GM13977 (cell line): Measurements from ENCODE around the gene BCAS3.
"Not testable (repeated sequence)": the region's sequence is repeated elsewhere in the genome, so short reads cannot be mapped to it uniquely, and the experiment has no call there.

Experiments used
- DNase-seq: peaks from one replicate; pipeline ENCODE4 v3.0.0; 2012; ENCODE audit warnings: low spot score
- in situ Hi-C: fragments of 300-500 bp; cut with MboI; formaldehyde crosslinking; loops from one replicate; pipeline ENCODE4 v1.12.0; 2022; ENCODE audit warnings: low sequenced_read_pairs, low pct_unique_long_range_greater_than_20kb, mixed read lengths, inconsistent platforms; ENCODE audit not compliant: unreplicated experiment
- TF ChIP-seq, protein P1 (sequence below): IDR thresholded peaks from 2 replicates; pipeline ENCODE4 v1.5.1; 2012; ENCODE audit warnings: mild to moderate bottlenecking, control low read depth; ENCODE audit not compliant: insufficient read depth; ENCODE audit errors: extremely low read depth, missing control alignments

The BCAS3 gene

GRCh38 chr17:61425682-61426481, 748.2 kb downstream of the BCAS3 start:
- in situ Hi-C loops: no loop called here
- TF ChIP-seq, protein P1, sequence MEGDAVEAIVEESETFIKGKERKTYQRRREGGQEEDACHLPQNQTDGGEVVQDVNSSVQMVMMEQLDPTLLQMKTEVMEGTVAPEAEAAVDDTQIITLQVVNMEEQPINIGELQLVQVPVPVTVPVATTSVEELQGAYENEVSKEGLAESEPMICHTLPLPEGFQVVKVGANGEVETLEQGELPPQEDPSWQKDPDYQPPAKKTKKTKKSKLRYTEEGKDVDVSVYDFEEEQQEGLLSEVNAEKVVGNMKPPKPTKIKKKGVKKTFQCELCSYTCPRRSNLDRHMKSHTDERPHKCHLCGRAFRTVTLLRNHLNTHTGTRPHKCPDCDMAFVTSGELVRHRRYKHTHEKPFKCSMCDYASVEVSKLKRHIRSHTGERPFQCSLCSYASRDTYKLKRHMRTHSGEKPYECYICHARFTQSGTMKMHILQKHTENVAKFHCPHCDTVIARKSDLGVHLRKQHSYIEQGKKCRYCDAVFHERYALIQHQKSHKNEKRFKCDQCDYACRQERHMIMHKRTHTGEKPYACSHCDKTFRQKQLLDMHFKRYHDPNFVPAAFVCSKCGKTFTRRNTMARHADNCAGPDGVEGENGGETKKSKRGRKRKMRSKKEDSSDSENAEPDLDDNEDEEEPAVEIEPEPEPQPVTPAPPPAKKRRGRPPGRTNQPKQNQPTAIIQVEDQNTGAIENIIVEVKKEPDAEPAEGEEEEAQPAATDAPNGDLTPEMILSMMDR: no peak
- no peak for DNase-seq

DNA sequence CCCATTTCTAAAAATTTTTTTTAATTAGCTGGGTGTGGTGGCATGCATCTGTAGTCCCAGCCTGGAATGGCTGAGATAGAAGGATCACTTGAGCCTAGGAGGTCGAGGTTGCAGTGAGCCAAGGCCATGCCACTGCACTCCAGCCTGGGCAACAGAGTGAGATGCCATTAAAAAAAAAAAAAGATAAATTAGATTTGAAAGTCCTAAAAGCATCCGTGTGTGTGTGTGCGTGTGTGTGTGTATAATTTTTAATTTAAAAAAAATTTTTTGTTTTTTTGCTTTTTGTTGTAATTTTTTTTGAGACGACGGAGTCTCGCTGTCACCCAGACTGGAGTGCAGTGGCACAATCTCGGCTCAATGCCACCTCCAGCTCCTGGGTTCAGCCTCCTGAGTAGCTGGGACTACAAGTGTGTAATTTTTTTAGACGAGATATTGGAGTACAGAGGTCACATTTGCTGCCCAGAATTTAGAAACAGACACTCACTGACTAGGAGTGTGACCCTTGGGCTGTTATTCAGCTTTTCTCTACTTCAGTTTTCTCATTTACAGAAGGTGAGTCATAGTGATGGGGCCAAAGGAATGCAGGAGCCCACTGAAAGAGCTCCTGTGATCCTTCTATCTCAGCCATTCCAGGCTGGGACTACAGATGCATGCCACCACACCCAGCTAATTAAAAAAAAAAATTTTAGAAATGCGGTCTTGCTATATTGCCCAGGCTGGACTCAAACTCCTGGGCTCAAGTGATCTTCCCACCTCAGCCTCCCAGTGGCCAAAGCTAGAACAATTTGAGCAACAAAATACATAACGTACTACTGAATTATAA, 749.0 kb downstream of the BCAS3 start:
- TF ChIP-seq, protein P1: no peak
- in situ Hi-C loops: no loop called here
- DNase-seq: no peak

DNA sequence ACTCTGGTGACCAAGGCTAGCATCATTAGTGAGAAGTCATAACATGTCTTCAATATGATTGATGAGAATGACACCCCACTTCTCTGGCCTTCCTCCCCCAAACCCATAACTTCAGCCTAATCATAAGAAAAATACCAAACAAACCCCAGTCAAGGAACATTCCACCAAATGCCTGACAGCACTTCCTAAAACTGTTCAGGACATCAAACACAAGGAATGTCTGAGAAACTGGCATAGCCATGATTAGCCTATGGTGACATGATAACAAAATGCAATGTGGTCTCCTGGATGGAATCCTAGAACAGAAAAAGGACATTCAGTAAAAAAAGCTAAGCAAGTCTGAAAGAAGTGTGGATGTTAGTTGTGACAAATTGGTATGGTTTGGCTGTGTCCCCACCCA, 749.9 kb downstream of the BCAS3 start:
- TF ChIP-seq, protein P1: no peak
- DNase-seq: no peak
- in situ Hi-C loops: no loop called here

DNA sequence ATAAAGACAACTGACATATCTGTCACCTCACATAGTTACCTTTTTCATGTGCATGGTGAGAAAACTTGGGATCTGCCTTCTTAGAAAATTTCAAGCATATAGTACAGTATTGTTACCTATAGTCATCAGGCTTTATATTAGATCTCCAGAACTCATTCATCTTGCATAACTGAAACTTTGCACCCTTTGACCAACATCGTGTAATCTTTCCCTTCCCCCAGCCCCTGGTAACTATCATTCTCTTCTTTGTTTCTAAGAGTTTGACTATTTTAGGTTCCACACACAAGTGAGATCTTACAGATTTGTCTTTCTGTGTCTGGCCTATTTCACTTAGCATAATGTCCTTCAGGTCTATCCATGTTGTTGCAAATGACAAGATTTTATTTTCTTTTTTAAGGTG, 751.6 kb downstream of the BCAS3 start:
- TF ChIP-seq, protein P1: no peak
- in situ Hi-C loops: no loop called here
- DNase-seq: no peak

- in situ Hi-C loops, DNase-seq: not testable (repeated sequence)
These were observed 752.2 kb downstream of the BCAS3 start for GRCh38 chr17:61429831-61430230.

DNA sequence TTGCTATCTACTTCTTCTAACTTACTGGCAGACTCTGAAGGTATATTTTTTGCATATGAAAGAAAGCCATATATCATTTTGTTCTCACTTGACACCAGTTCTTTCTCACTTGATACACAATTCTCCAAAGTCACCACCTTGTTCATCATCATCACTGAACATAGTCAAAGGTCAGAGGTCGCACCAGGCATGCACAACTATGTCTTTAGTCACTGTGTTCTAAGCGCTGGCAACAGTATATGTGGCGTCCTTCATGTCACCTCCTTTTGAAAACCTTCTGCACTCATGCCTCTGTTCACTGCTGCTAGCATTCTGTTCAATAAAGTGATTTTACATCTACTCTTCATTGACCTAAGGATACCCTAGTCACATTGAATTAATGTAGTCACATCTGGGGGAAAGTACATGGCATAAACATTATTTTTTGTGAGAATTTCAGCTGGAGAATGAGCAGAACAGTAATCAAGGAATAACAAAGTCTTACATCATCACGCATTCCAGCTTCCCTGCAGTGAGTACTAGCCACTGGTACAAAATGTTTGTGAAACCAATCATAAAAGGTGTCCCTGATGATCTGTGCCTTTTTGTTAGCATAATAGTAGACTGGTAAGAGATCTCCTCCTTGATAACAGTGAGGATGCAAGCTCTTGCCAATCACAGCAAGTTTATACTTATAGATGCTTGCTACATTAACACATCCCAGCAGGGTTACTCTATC, 754.1 kb downstream of the BCAS3 start:
- TF ChIP-seq, protein P1: no peak
- in situ Hi-C loops: no loop called here
- no peak for DNase-seq
